ENCODE data around the gene TMEM161A.

- TF ChIP-seq POLR2A (IDR thresholded peaks at IDR 0.05), result no peak
- no peak for TF ChIP-seq CTCF (IDR thresholded peaks at IDR 0.05 in 8 of 11, conservative IDR thresholded peaks at IDR 0.05 in 3 of 11)
- TF ChIP-seq POLR2AphosphoS5 (IDR thresholded peaks at IDR 0.05), result no peak
Observed at GRCh38 chr19:19122902-19123301, 15.4 kb downstream of the TMEM161A start.
